CD14-positive monocyte (primary cell): Measurements from ENCODE around the gene RPRD1A. TPM values are rescaled to one million over a fixed set of nuclear protein-coding genes. Genes with fewer than 3 reads are reported as not detected.

Source experiments
- DNase-seq, 3 donors: peaks; one replicate each; pipeline ENCODE4 v3.0.0-alpha.2; 2011 to 2022
- H2AFZ ChIP-seq: 2 replicates; pipeline ENCODE4 v1.6.0; 2012; ENCODE audit warnings: mild to moderate bottlenecking, low read depth, low read length, inconsistent platforms; ENCODE audit not compliant: insufficient read depth, poor library complexity, severe bottlenecking
- H3K27ac ChIP-seq, 2 donors: 1 replicate in 1 of 2; 2 replicates in 1 of 2; pipeline ENCODE4 v1.5.1; 2012 to 2013; ENCODE audit warnings: low read length in 2 of 2, control low read depth in 1 of 2, inconsistent platforms in 1 of 2, low read depth in 1 of 2, mild to moderate bottlenecking in 1 of 2
- H3K27me3 ChIP-seq, 2 donors: one replicate each; pipeline versions ENCODE4 v1.6.0 to v1.6.1; 2011 to 2013; ENCODE audit warnings: low read length in 2 of 2; ENCODE audit not compliant: control insufficient read depth in 2 of 2, insufficient read depth in 2 of 2
- H3K36me3 ChIP-seq, 2 donors: replicated peaks in 1 of 2; 1 replicate in 1 of 2; 2 replicates in 1 of 2; pipeline versions ENCODE4 v1.5.1 to v1.6.1; 2012 to 2013; ENCODE audit warnings: low read length in 2 of 2, control low read depth in 1 of 2, inconsistent platforms in 1 of 2, mild to moderate bottlenecking in 1 of 2; ENCODE audit not compliant: insufficient read depth in 2 of 2, control insufficient read depth in 1 of 2
- H3K4me1 ChIP-seq, 2 donors: 1 replicate in 1 of 2; 2 replicates in 1 of 2; pipeline versions ENCODE4 v1.5.1 to v1.6.1; 2012 to 2013; ENCODE audit warnings: low read length in 2 of 2, control low read depth in 1 of 2, inconsistent platforms in 1 of 2, mild to moderate bottlenecking in 1 of 2, moderate library complexity in 1 of 2; ENCODE audit not compliant: insufficient read depth in 2 of 2, control insufficient read depth in 1 of 2
- H3K4me2 ChIP-seq: replicated peaks from 2 replicates; pipeline ENCODE3; 2012; ENCODE audit warnings: low read length, moderate library complexity, mild to moderate bottlenecking; ENCODE audit not compliant: poor library complexity, severe bottlenecking; ENCODE audit errors: extremely low read depth
- H3K4me3 ChIP-seq, 3 experiments: fragments of 200-600 bp in 1 of 3; sonication (generic) in 1 of 3; replicated peaks in 1 of 3; 1 replicate in 2 of 3; 2 replicates in 1 of 3; pipeline ENCODE4 v1.5.1; 2011 to 2013; ENCODE audit warnings: low read length in 3 of 3, mild to moderate bottlenecking in 3 of 3, control low read depth in 2 of 3, low read depth in 2 of 3, inconsistent platforms in 1 of 3, moderate library complexity in 1 of 3
- H3K79me2 ChIP-seq: 2 replicates; pipeline ENCODE4 v1.6.0; 2012; ENCODE audit warnings: mild to moderate bottlenecking, control low read depth, inconsistent platforms, low read length, moderate library complexity; ENCODE audit not compliant: insufficient read depth
- H3K9ac ChIP-seq: 2 replicates; pipeline ENCODE4 v1.6.0; 2017; ENCODE audit warnings: low read length, mild to moderate bottlenecking; ENCODE audit not compliant: insufficient read depth, poor library complexity, severe bottlenecking
- H3K9me3 ChIP-seq, 2 donors: replicated peaks in 1 of 2; 1 replicate in 1 of 2; 2 replicates in 1 of 2; pipeline versions ENCODE4 v1.5.1 to v1.6.1; 2012 to 2013; ENCODE audit warnings: low read length in 2 of 2, control low read depth in 1 of 2; ENCODE audit not compliant: control insufficient read depth in 1 of 2, insufficient read depth in 1 of 2
- H4K20me1 ChIP-seq: 2 replicates; pipeline ENCODE4 v1.6.0; 2012; ENCODE audit warnings: mild to moderate bottlenecking, low read length, control low read depth, moderate library complexity; ENCODE audit not compliant: insufficient read depth
- H3K27ac Mint-ChIP-seq, 7 donors: one replicate each; pipeline ENCODE4 v1.8.0; 2020; ENCODE audit warnings: mild to moderate bottlenecking in 7 of 7, mixed read lengths in 7 of 7, moderate library complexity in 6 of 7, inconsistent platforms in 2 of 7
- H3K27me3 Mint-ChIP-seq, 3 donors: one replicate each; pipeline ENCODE4 v1.8.0; 2021 to 2022; ENCODE audit warnings: low read depth in 3 of 3, mild to moderate bottlenecking in 3 of 3, mixed read lengths in 3 of 3, moderate library complexity in 3 of 3, inconsistent platforms in 1 of 3
- H3K36me3 Mint-ChIP-seq, 2 donors: one replicate each; pipeline ENCODE4 v1.8.0; 2020; ENCODE audit warnings: mixed read lengths in 2 of 2, inconsistent platforms in 1 of 2, mild to moderate bottlenecking in 1 of 2
- H3K4me1 Mint-ChIP-seq: one replicate; pipeline ENCODE4 v1.8.0; 2020; ENCODE audit warnings: mild to moderate bottlenecking, mixed read lengths
- H3K4me3 Mint-ChIP-seq, 2 donors: one replicate each; pipeline ENCODE4 v1.8.0; 2020; ENCODE audit warnings: mild to moderate bottlenecking in 2 of 2, mixed read lengths in 2 of 2, moderate library complexity in 1 of 2
- H3K9me3 Mint-ChIP-seq, 7 donors: one replicate each; pipeline ENCODE4 v1.8.0; 2020 to 2022; ENCODE audit warnings: mixed read lengths in 7 of 7, mild to moderate bottlenecking in 6 of 7, moderate library complexity in 6 of 7, inconsistent platforms in 2 of 7
- CTCF ChIP-seq: fragments of 200-600 bp; IDR thresholded peaks from one replicate; pipeline ENCODE4 v1.8.0; 2022; ENCODE audit warnings: antibody characterized with exemption, mild to moderate bottlenecking
- WGBS: methylation state at CpG from one replicate; pipeline ENCODE4 v1.1.5; 2013; ENCODE audit warnings: missing lambda C conversion rate; ENCODE audit not compliant: insufficient coverage; 5-methylcytosine and 5-hydroxymethylcytosine counted together
- intact Hi-C, 2 donors: fragments of 100-400 bp; cut with micrococcal nuclease; formaldehyde crosslinking; loops; one replicate each; pipeline versions ENCODE4 v1.15.0 to v1.15.1; 2023
- polyA plus RNA-seq, 3 donors: library from polyadenylated mRNA; depleted of rRNA in 1 of 3; unstranded in 2 of 3; stranded (reverse) in 1 of 3; fragments of 300-500 nt in 2 of 3; fragments of >200 nt in 1 of 3; fragmentation: Illumina TruSeq in 2 of 3; gene quantifications; 1 replicate in 2 of 3; 2 replicates in 1 of 3; pipeline ENCODE4 v1.2.3, GENCODE V29; 2012 to 2021

Gene RPRD1A
- polyA plus RNA-seq, 3 donors, result 10.0 to 30.3 (median 10.9) TPM

- H3K4me2 ChIP-seq, result no peak overlapping the region
- no peaks in the 10 kb centered on the region for H3K27me3 ChIP-seq
- H3K27ac Mint-ChIP-seq, result peak overlapping the region in 1 of 7 donors; percentile 26
- H3K9me3 Mint-ChIP-seq, result peaks cover 14 to 23% (median 19%) of the 10 kb centered on the region in 7 donors
- DNase-seq, result no peak
- peaks cover 14% of the 10 kb centered on the region in 2 donors for H3K4me1 ChIP-seq
- H3K4me1 Mint-ChIP-seq, result peaks cover 29% of the 10 kb centered on the region
- H3K9me3 ChIP-seq, result peaks cover 15 to 17% of the 10 kb centered on the region in 2 donors
- H4K20me1 ChIP-seq, result peaks cover 31% of the 10 kb centered on the region
- TF ChIP-seq CTCF, result no peak
- no peak overlapping the region for H3K9ac ChIP-seq
- peaks cover 63% of the 10 kb centered on the region for H3K79me2 ChIP-seq
- H3K4me3 Mint-ChIP-seq, result no peak overlapping the region
- H3K4me3 ChIP-seq, result no peak overlapping the region
- intact Hi-C loops, result no loop called here
- peaks cover 27 to 38% of the 10 kb centered on the region in 2 donors for H3K36me3 Mint-ChIP-seq
- no peak overlapping the region for H2AFZ ChIP-seq
- H3K27ac ChIP-seq, result no peak overlapping the region
- H3K36me3 ChIP-seq, result peaks cover 3 to 35% of the 10 kb centered on the region in 2 donors
- no peaks in the 10 kb centered on the region for H3K27me3 Mint-ChIP-seq
Observed at GRCh38 chr18:36035253-36035652, 32.1 kb downstream of the RPRD1A start.

- Histone ChIP-seq H3K36me3 (peaks cover 6 to 40% of the 10 kb centered on the region in 2 donors), H3K79me2 (peaks cover 55% of the 10 kb centered on the region), H3K4me2 (no peak overlapping the region), H3K9ac (no peak overlapping the region), H2AFZ (no peak overlapping the region), H3K4me3 (no peak overlapping the region), H3K9me3 (peaks cover 15 to 17% of the 10 kb centered on the region in 2 donors), H4K20me1 (peaks cover 30% of the 10 kb centered on the region), H3K4me1 (peaks cover 14% of the 10 kb centered on the region in 2 donors), H3K27me3 (no peaks in the 10 kb centered on the region), H3K27ac (no peak overlapping the region)
- DNase-seq, result no peak
- no peak overlapping the region for H3K4me3 Mint-ChIP-seq
- intact Hi-C loops, result no loop called here
- H3K9me3 Mint-ChIP-seq, result peaks cover 11 to 21% (median 19%) of the 10 kb centered on the region in 7 donors
- H3K4me1 Mint-ChIP-seq, result peaks cover 29% of the 10 kb centered on the region
- no peaks in the 10 kb centered on the region for H3K27me3 Mint-ChIP-seq
- H3K27ac Mint-ChIP-seq, result no peak overlapping the region
- WGBS, result 100% methylated on average over 1 of the region's 1 CpG
- no peak for TF ChIP-seq CTCF
- peaks cover 29 to 41% of the 10 kb centered on the region in 2 donors for H3K36me3 Mint-ChIP-seq
Observed at GRCh38 chr18:36034299-36034895, 33.0 kb downstream of the RPRD1A start.
